NCI-H446 treated with DMSO at 0.1 percent for 48 hours (cell line): ENCODE data around the gene CCDC18.
A peak's percentile ranks its signal among the peaks of the same experiment; 100 is the strongest.

Experiments
- DNase-seq: peaks from one replicate; lab custom pipeline; 2025; lab: John Stamatoyannopoulos, UW

CCDC18 gene

GRCh38 chr1:93317207-93317606 lies 136.7 kb downstream of the CCDC18 start:
- no peak for DNase-seq

GRCh38 chr1:93317943-93318342 lies 137.4 kb downstream of the CCDC18 start:
- no peak for DNase-seq

DNA sequence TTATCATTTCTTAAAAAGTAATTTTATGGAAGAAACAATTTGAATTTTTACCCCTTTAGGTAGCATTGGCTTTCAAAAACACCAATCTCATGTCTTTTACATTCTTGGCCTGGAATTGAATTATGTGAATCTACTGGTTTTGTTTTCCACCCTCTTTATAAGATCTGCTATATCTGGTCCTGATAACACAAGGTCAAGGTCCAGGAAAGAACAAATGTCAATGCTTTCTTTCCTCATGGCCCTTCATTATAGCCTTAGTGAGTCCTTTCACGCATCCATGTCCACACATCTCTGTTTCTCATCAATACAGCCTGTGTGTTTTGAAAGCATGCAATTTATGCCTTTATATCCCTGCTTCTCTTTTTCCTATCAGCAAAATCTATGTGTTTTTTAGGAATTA lies 141.2 kb downstream of the CCDC18 start:
- no peak for DNase-seq

- DNase-seq = no peak
Measured at GRCh38 chr1:93322349-93322748, 141.8 kb downstream of the CCDC18 start.

- DNase-seq = no peak
Measured at GRCh38 chr1:93323185-93323820, 142.8 kb downstream of the CCDC18 start.

DNA sequence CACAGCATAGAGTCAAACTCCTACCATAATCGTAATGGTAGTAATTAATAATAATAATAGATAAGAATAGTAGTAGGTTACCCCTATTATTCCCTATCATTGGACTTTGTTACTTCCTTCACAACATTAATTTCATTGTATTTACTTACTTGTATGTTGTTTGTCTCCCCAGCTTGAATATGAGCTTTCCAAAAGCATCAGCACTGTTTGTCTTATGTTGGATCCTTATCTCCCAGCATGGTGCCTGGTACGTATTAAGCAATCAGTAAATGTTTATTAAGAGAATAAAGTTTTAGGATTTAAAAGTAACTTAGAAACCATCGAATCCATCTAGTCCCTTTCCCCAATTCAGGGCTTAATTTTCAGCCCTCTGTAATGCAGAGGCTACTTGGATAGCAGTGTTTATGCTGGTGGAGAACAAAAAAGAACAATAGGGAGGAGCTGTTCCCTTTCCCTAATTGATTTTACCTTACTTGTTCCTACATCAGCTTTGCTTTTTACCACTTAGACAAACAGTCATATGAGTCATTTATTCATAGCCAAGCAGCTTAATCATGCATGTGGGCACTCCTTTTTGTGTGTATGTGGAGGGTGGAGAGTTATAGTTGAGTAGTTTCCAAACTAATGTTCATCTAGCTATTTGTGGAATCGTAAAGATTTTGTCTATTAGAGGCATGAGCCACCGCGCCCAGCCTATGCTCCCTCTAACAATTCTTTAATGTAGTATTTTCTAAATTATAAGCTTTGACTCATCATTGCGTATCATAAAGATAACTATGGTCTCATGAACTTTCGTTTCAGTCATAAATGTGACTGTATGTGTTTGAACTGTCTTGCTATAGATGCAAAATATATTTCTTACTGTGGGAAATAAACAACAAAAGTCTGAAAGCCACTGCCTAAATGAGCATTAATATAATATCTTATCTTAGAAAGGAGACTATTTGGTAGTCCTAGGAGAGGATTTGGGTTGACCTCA lies 144.3 kb downstream of the CCDC18 start:
- DNase-seq = peak; percentile 72
